SU-DHL-6 (cell line): ENCODE measurements around the gene DSCAML1.

Experiments
- H2AFZ ChIP-seq: fragments of 200-600 bp; sonication (generic); 2 replicates; pipeline ENCODE4 v1.6.1; 2014; ENCODE audit warnings: low read depth, mild to moderate bottlenecking, moderate library complexity, mixed read lengths, antibody characterized with exemption, low read length; ENCODE audit not compliant: severe bottlenecking
- H3F3A ChIP-seq: fragments of 200-600 bp; shearing (Covaris generic); 2 replicates; pipeline ENCODE4 v1.6.0; 2016; ENCODE audit warnings: antibody characterized with exemption, mild to moderate bottlenecking; ENCODE audit not compliant: insufficient read depth
- H3K27ac ChIP-seq: fragments of 200-600 bp; sonication (generic); 2 replicates; pipeline ENCODE4 v1.5.1; 2016; ENCODE audit warnings: low read depth, mild to moderate bottlenecking, low read length, moderate library complexity, mixed read lengths
- H3K27me3 ChIP-seq: fragments of 200-600 bp; sonication (generic), shearing (Covaris generic); 2 replicates; pipeline ENCODE4 v1.6.0; 2014; ENCODE audit warnings: mild to moderate bottlenecking, low read length
- H3K36me3 ChIP-seq: fragments of 200-600 bp; sonication (generic); 2 replicates; pipeline ENCODE4 v1.6.1; 2014; ENCODE audit warnings: mild to moderate bottlenecking, low read length, mixed read lengths
- H3K4me2 ChIP-seq: fragments of 300-600, 200-600 bp; shearing (Covaris generic), sonication (generic); 2 replicates; pipeline ENCODE4 v1.6.0; 2014; ENCODE audit warnings: low read length, low read depth, mild to moderate bottlenecking; ENCODE audit not compliant: poor library complexity, severe bottlenecking
- H3K4me3 ChIP-seq: fragments of 200-600 bp; sonication (generic); 2 replicates; pipeline ENCODE4 v1.5.1; 2014; ENCODE audit warnings: antibody characterized with exemption, low read length, mild to moderate bottlenecking, mixed read lengths; ENCODE audit not compliant: insufficient read depth, poor library complexity, severe bottlenecking
- H3K79me2 ChIP-seq: fragments of 200-600 bp; sonication (generic); 2 replicates; pipeline ENCODE4 v1.6.1; 2014; ENCODE audit warnings: mild to moderate bottlenecking, low read length, moderate library complexity; ENCODE audit not compliant: insufficient read depth
- H3K9ac ChIP-seq: fragments of 200-600 bp; sonication (generic); 2 replicates; pipeline ENCODE4 v1.7.0; 2014; ENCODE audit warnings: mild to moderate bottlenecking, low read length
- H3K9me2 ChIP-seq: fragments of 200-600 bp; sonication (generic); replicated peaks from 2 replicates; pipeline ENCODE4 v1.6.1; 2014; ENCODE audit warnings: low read length; ENCODE audit not compliant: insufficient read depth
- H3K9me3 ChIP-seq: fragments of 200-600 bp; sonication (generic); 2 replicates; pipeline ENCODE4 v1.6.1; 2014; ENCODE audit warnings: low read length, mixed read lengths; ENCODE audit not compliant: insufficient read depth
- H4K20me1 ChIP-seq: fragments of 200-600 bp; sonication (generic); 2 replicates; pipeline ENCODE4 v1.6.1; 2014; ENCODE audit warnings: low read depth, mild to moderate bottlenecking, antibody characterized with exemption, low read length, moderate library complexity, mixed read lengths
- EZH2phosphoT487 ChIP-seq: fragments of 200-600 bp; sonication (generic), shearing (Covaris generic); conservative IDR thresholded peaks from 2 replicates; pipeline ENCODE4 v1.6.1; 2018; ENCODE audit warnings: mild to moderate bottlenecking, antibody characterized with exemption, low read length, moderate library complexity, mixed read lengths
- TF ChIP-seq, protein P1 (sequence below): fragments of 200-600 bp; sonication (generic); IDR thresholded peaks from one replicate; pipeline ENCODE4 v1.5.1; 2017; ENCODE audit warnings: antibody characterized with exemption, mild to moderate bottlenecking, low read length, moderate library complexity; ENCODE audit not compliant: insufficient read depth, poor library complexity, severe bottlenecking

Gene DSCAML1

DNA sequence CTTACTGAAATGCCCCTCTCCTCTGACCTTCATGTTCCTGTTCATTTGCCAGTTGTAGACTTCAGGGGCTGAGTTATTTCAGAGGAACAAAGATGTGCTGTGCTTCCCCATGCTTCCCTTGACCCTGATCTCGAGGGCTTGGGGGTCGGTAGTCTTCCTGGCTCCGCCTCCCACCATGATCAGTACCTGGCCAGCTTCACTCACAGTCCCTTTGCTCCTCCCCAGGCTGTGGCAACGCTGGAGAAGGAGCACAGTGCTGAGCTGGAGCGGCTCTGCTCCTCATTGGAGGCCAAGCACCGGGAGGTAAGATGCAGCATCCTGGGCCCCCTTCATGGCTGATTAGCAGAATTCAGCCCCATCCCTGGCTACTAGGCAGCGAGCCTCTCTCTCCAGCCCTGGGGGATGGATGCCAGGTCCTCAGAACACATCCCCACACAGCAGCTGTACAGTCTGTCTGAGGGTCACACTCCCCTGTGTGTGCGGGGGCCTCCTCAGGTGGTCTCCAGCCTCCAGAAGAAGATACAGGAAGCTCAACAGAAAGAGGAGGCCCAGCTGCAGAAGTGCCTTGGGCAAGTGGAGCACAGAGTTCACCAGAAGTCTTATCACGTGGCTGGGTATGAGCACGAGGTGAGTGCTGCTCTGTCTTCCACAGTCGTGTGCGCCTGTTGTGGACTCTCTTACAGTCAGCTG is 404.9 kb downstream of the DSCAML1 start:
- H2AFZ ChIP-seq = no peak overlapping the region
- H3K4me3 ChIP-seq = no peak overlapping the region
- H3K36me3 ChIP-seq = no peaks in the 10 kb centered on the region; the same call in 1 of the 2 replicates
- no peaks in the 10 kb centered on the region for H3K9me2 ChIP-seq
- no peak overlapping the region for H3K4me2 ChIP-seq
- no peak for TF ChIP-seq EZH2phosphoT487
- TF ChIP-seq, protein P1, sequence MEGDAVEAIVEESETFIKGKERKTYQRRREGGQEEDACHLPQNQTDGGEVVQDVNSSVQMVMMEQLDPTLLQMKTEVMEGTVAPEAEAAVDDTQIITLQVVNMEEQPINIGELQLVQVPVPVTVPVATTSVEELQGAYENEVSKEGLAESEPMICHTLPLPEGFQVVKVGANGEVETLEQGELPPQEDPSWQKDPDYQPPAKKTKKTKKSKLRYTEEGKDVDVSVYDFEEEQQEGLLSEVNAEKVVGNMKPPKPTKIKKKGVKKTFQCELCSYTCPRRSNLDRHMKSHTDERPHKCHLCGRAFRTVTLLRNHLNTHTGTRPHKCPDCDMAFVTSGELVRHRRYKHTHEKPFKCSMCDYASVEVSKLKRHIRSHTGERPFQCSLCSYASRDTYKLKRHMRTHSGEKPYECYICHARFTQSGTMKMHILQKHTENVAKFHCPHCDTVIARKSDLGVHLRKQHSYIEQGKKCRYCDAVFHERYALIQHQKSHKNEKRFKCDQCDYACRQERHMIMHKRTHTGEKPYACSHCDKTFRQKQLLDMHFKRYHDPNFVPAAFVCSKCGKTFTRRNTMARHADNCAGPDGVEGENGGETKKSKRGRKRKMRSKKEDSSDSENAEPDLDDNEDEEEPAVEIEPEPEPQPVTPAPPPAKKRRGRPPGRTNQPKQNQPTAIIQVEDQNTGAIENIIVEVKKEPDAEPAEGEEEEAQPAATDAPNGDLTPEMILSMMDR = no peak
- H4K20me1 ChIP-seq = no peaks in the 10 kb centered on the region
- no peaks in the 10 kb centered on the region for H3K79me2 ChIP-seq
- H3F3A ChIP-seq = no peaks in the 10 kb centered on the region
- H3K9me3 ChIP-seq = no peaks in the 10 kb centered on the region
- H3K27me3 ChIP-seq = no peaks in the 10 kb centered on the region
- no peak overlapping the region for H3K27ac ChIP-seq
- no peak overlapping the region for H3K9ac ChIP-seq

DNA sequence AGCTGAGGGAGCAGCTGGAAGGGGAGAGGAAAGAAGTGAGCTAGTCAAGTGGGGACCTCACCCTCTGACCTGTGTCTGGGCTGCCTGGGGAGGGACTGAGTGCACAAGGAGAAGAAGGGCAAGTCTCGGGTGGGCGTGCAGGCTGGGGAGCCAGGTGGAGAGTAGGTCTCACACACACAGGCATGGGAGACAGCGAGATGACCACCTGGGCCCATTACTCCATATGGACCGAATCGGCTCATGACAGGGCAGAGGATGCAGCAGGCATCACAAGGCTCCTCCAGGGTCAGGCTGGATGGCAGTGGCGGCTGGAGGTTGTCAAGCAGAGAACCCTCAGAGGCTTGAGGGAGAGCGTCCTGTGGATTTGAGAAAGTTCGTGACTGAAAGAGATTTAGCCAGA is 405.8 kb downstream of the DSCAML1 start:
- H3K4me3 ChIP-seq = no peak overlapping the region
- H3K27ac ChIP-seq = no peak overlapping the region
- no peaks in the 10 kb centered on the region for H3K9me2 ChIP-seq
- H3F3A ChIP-seq = no peaks in the 10 kb centered on the region
- no peak overlapping the region for H3K4me2 ChIP-seq
- no peaks in the 10 kb centered on the region for H4K20me1 ChIP-seq
- no peak for TF ChIP-seq EZH2phosphoT487
- TF ChIP-seq, protein P1 = no peak
- no peak overlapping the region for H2AFZ ChIP-seq
- no peak overlapping the region for H3K9ac ChIP-seq
- no peaks in the 10 kb centered on the region for H3K79me2 ChIP-seq
- no peaks in the 10 kb centered on the region for H3K9me3 ChIP-seq
- H3K27me3 ChIP-seq = no peaks in the 10 kb centered on the region
- H3K36me3 ChIP-seq = no peaks in the 10 kb centered on the region

DNA sequence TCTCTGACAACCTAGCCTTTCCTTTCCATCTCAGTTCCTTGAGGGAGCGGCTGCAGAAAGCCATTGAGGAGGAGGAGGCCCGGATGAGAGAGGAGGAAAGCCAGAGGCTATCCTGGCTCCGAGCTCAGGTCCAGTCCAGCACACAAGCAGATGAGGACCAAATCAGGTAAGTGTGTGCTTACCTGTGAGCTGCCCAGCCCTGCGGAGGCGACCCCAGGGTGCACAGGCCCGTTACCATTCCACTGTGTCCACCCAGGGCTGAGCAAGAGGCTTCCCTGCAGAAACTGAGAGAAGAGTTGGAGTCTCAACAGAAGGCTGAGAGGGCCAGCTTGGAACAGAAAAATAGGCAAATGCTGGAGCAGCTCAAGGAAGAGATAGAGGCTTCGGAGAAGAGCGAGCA is 406.3 kb downstream of the DSCAML1 start:
- Histone ChIP-seq H3K27me3 (no peaks in the 10 kb centered on the region), H3K9me2 (no peaks in the 10 kb centered on the region), H3K9me3 (no peaks in the 10 kb centered on the region), H3K4me3 (no peak overlapping the region), H3K27ac (no peak overlapping the region), H3F3A (no peaks in the 10 kb centered on the region), H4K20me1 (no peaks in the 10 kb centered on the region), H3K79me2 (no peaks in the 10 kb centered on the region), H3K36me3 (no peaks in the 10 kb centered on the region), H3K9ac (no peak overlapping the region), H2AFZ (no peak overlapping the region), H3K4me2 (no peak overlapping the region)
- TF ChIP-seq EZH2phosphoT487 = no peak
- TF ChIP-seq, protein P1 = no peak
